ENCODE results near the gene MICU1.
"Not testable (repeated sequence)": the region's sequence is repeated elsewhere in the genome, so short reads cannot be mapped to it uniquely, and the experiment has no call there.

DNA sequence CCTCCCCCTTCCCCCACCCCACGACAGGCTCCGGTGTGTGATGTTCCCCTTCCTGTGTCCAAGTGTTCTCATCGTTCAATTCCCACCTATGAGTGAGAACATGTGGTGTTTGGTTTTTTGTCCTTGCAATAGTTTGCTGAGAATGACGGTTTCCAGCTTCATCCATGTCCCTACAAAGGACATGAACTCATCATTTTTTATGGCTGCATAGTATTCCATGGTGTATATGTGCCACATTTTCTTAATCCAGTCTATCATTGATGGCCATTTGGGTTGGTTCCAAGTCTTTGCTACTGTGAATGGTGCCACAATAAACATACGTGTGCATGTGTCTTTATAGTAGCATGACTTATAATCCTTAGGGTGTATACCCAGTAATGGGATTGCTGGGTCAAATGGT is 48.3 kb upstream of the MICU1 start:
- TF ChIP-seq, protein P1, sequence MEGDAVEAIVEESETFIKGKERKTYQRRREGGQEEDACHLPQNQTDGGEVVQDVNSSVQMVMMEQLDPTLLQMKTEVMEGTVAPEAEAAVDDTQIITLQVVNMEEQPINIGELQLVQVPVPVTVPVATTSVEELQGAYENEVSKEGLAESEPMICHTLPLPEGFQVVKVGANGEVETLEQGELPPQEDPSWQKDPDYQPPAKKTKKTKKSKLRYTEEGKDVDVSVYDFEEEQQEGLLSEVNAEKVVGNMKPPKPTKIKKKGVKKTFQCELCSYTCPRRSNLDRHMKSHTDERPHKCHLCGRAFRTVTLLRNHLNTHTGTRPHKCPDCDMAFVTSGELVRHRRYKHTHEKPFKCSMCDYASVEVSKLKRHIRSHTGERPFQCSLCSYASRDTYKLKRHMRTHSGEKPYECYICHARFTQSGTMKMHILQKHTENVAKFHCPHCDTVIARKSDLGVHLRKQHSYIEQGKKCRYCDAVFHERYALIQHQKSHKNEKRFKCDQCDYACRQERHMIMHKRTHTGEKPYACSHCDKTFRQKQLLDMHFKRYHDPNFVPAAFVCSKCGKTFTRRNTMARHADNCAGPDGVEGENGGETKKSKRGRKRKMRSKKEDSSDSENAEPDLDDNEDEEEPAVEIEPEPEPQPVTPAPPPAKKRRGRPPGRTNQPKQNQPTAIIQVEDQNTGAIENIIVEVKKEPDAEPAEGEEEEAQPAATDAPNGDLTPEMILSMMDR (IDR thresholded peaks at IDR 0.05) = not testable (repeated sequence)
- TF ChIP-seq POLR2A (IDR thresholded peaks at IDR 0.05); POLR2AphosphoS5 (IDR thresholded peaks at IDR 0.05); EP300 (IDR thresholded peaks at IDR 0.05; ENCODE audit: low read depth): not testable (repeated sequence)

Measured in transverse colon (tissue), 4 donors.